ENCODE results near the gene AP1G1.

DNA sequence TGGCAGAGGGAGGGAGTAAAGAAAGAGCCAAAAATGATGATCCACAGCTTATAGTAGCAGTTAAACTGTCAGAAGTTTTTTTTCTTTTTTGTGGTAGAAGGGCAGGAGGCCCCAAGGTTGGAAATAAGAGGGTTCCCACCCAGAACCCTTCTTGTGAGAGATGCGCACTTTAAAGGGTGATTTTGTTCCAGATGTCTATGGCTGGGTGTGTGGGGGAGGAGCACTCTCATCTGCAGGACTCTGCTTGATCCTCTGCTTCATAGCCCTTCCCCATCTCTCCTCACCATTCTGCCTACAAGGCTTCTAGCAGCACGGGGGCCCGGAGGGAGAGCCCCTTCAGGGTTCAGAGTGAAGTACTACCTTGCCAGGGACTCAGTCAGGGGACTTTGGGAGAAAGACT lies 43.5 kb upstream of the AP1G1 start:
- TF ChIP-seq CTCF (IDR thresholded peaks at IDR 0.05) (no peak), RFX5 (IDR thresholded peaks at IDR 0.05; ENCODE audit: low read length) (no peak), MXI1 (IDR thresholded peaks at IDR 0.05; ENCODE audit: low read depth, low read length) (no peak), JUND (IDR thresholded peaks at IDR 0.05) (no peak), GABPA (IDR thresholded peaks at IDR 0.05; ENCODE audit: low read depth) (no peak), NRF1 (IDR thresholded peaks at IDR 0.05; ENCODE audit: low read depth, low read length) (no peak), EZH2phosphoT487 (IDR thresholded peaks at IDR 0.05; ENCODE audit: borderline replicate concordance, low read depth) (no peak), YY1 (IDR thresholded peaks at IDR 0.05; ENCODE audit: low read depth) (no peak), TAF1 (IDR thresholded peaks at IDR 0.05; ENCODE audit: borderline replicate concordance, low read depth, low read length) (no peak)
- TF ChIP-seq, protein P1, sequence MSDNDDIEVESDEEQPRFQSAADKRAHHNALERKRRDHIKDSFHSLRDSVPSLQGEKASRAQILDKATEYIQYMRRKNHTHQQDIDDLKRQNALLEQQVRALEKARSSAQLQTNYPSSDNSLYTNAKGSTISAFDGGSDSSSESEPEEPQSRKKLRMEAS (IDR thresholded peaks at IDR 0.05; ENCODE audit: low read depth), result no peak

Data from SK-N-SH (cell line).